Nephron (organoid): ENCODE data around the gene NLRP6.

ENCODE experiments used
- H3K27ac Mint-ChIP-seq, 3 experiments: 2 replicates each; pipeline ENCODE4 v1.8.0; 2020; ENCODE audit warnings: mixed read lengths in 3 of 3, mild to moderate bottlenecking in 2 of 3, moderate library complexity in 1 of 3
- H3K27me3 Mint-ChIP-seq: 2 replicates; pipeline ENCODE4 v1.8.0; 2021; ENCODE audit warnings: low read depth, mild to moderate bottlenecking, moderate library complexity, mixed read lengths
- H3K36me3 Mint-ChIP-seq: 2 replicates; pipeline ENCODE4 v1.8.0; 2020; ENCODE audit warnings: low read depth, mixed read lengths
- H3K4me1 Mint-ChIP-seq: 2 replicates; pipeline ENCODE4 v1.8.0; 2020; ENCODE audit warnings: mixed read lengths
- H3K4me3 Mint-ChIP-seq, 3 experiments: 2 replicates each; pipeline ENCODE4 v1.8.0; 2020; ENCODE audit warnings: mild to moderate bottlenecking in 3 of 3, mixed read lengths in 3 of 3, moderate library complexity in 2 of 3
- H3K9me3 Mint-ChIP-seq: 2 replicates; pipeline ENCODE4 v1.8.0; 2020; ENCODE audit warnings: mixed read lengths
- CTCF ChIP-seq, 3 experiments: fragments of 200-600 bp; sonication (generic); IDR thresholded peaks; one replicate each; pipeline ENCODE4 v1.5.0; 2021; ENCODE audit warnings: antibody characterized with exemption in 3 of 3; ENCODE audit not compliant: unreplicated experiment in 3 of 3

NLRP6 gene

GRCh38 chr11:269146-269890 lies 8.9 kb upstream of the NLRP6 start:
- Mint-ChIP-seq H3K27me3 (peaks cover 14% of the 10 kb centered on the region), H3K9me3 (peaks cover 5% of the 10 kb centered on the region), H3K4me3 (peak overlapping the region; percentile 12 to 49 (median 19)), H3K36me3 (no peaks in the 10 kb centered on the region), H3K27ac (no peak overlapping the region), H3K4me1 (no peaks in the 10 kb centered on the region)
- no peak for TF ChIP-seq CTCF (IDR thresholded peaks at IDR 0.05; ENCODE audit: unreplicated experiment in 3 of 3)

- peaks cover 14% of the 10 kb centered on the region for H3K27me3 Mint-ChIP-seq
- no peaks in the 10 kb centered on the region for H3K4me1 Mint-ChIP-seq
- H3K9me3 Mint-ChIP-seq, result peaks cover 5% of the 10 kb centered on the region
- H3K27ac Mint-ChIP-seq, result no peak overlapping the region
- H3K4me3 Mint-ChIP-seq, result no peak overlapping the region
- TF ChIP-seq CTCF (IDR thresholded peaks at IDR 0.05; ENCODE audit: unreplicated experiment in 3 of 3), result no peak
- no peaks in the 10 kb centered on the region for H3K36me3 Mint-ChIP-seq
Observed at GRCh38 chr11:270451-271318, 7.5 kb upstream of the NLRP6 start.

GRCh38 chr11:271319-271715 lies 6.9 kb upstream of the NLRP6 start:
- no peaks in the 10 kb centered on the region for H3K36me3 Mint-ChIP-seq
- H3K27me3 Mint-ChIP-seq, result peaks cover 14% of the 10 kb centered on the region
- H3K9me3 Mint-ChIP-seq, result peaks cover 9% of the 10 kb centered on the region
- H3K27ac Mint-ChIP-seq, result no peak overlapping the region
- no peak for TF ChIP-seq CTCF (IDR thresholded peaks at IDR 0.05; ENCODE audit: unreplicated experiment in 3 of 3)
- H3K4me1 Mint-ChIP-seq, result no peaks in the 10 kb centered on the region
- no peak overlapping the region for H3K4me3 Mint-ChIP-seq

- peaks cover 14% of the 10 kb centered on the region for H3K27me3 Mint-ChIP-seq
- no peak for TF ChIP-seq CTCF (IDR thresholded peaks at IDR 0.05; ENCODE audit: unreplicated experiment in 3 of 3)
- H3K27ac Mint-ChIP-seq, result no peak overlapping the region
- H3K9me3 Mint-ChIP-seq, result peaks cover 12% of the 10 kb centered on the region
- H3K4me3 Mint-ChIP-seq, result no peak overlapping the region
- H3K4me1 Mint-ChIP-seq, result no peaks in the 10 kb centered on the region
- no peaks in the 10 kb centered on the region for H3K36me3 Mint-ChIP-seq
Observed at GRCh38 chr11:272195-272930, 5.8 kb upstream of the NLRP6 start.

GRCh38 chr11:272931-273198 lies 5.3 kb upstream of the NLRP6 start:
- no peak overlapping the region for H3K27ac Mint-ChIP-seq

More at GRCh38 chr11:272931-273198, 5.3 kb upstream of the NLRP6 start:
- H3K27me3 Mint-ChIP-seq, result peaks cover 14% of the 10 kb centered on the region
- TF ChIP-seq CTCF (IDR thresholded peaks at IDR 0.05; ENCODE audit: unreplicated experiment in 3 of 3), result no peak
- no peaks in the 10 kb centered on the region for H3K4me1 Mint-ChIP-seq
- peaks cover 12% of the 10 kb centered on the region for H3K9me3 Mint-ChIP-seq
- no peak overlapping the region for H3K4me3 Mint-ChIP-seq
- no peaks in the 10 kb centered on the region for H3K36me3 Mint-ChIP-seq
